ENCODE measurements around the gene IAPP.
"Not testable (repeated sequence)": the region's sequence is repeated elsewhere in the genome, so short reads cannot be mapped to it uniquely, and the experiment has no call there.

The IAPP gene

DNA sequence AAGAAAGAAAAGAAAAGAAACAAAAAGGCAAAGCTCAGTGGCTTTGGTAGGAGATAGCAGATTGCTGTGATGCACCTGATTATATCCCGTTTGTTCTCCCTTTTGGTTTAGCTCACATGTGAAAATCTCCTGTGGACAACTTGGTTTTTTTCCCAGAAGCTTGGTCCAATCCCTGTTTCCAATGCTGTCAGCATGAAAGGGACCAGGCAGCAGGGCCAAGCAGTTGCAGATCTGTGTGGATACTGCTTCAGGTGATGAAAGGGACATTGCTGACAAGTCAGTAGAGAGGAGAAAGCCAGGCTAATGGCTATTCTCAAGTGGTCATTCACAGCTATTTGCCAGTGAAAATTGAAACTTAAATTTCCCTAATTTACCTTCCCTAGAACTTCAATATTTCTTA is 19.2 kb upstream of the IAPP start:
- Mint-ChIP-seq H3K4me1 (no peaks in the 10 kb centered on the region), H3K36me3 (no peaks in the 10 kb centered on the region), H3K9me3 (no peaks in the 10 kb centered on the region), H3K27me3 (peaks cover 0 to 12% of the 10 kb centered on the region in 2 donors), H3K4me3 (no peak overlapping the region), H3K27ac (no peak overlapping the region)
- ATAC-seq (replicated peaks) = no peak
- DNase-seq = no peak

DNA sequence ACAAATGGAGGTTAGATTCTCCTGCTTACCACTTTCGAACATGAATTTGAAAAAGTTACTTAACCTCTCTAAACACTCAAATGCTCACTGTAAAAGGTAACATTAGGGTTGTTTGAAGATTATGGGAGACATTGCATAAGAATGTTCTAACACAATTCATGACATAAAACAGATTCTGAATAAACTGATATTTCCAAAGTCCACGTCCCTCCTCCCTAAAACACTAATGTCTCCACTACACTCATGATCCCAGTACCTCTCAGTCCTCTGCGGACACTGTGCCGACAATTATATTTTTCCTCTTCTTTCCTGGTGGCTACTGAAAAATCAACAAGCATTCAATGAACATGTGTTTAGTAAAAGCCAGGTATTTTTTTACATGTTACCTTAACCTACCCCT is 18.8 kb upstream of the IAPP start:
- peaks cover 0 to 12% of the 10 kb centered on the region in 2 donors for H3K27me3 Mint-ChIP-seq
- no peaks in the 10 kb centered on the region for H3K36me3 Mint-ChIP-seq
- ATAC-seq (replicated peaks) (no peak), DNase-seq (no peak)
- H3K9me3 Mint-ChIP-seq = no peaks in the 10 kb centered on the region
- H3K27ac Mint-ChIP-seq = no peak overlapping the region
- no peak overlapping the region for H3K4me3 Mint-ChIP-seq
- no peaks in the 10 kb centered on the region for H3K4me1 Mint-ChIP-seq

DNA sequence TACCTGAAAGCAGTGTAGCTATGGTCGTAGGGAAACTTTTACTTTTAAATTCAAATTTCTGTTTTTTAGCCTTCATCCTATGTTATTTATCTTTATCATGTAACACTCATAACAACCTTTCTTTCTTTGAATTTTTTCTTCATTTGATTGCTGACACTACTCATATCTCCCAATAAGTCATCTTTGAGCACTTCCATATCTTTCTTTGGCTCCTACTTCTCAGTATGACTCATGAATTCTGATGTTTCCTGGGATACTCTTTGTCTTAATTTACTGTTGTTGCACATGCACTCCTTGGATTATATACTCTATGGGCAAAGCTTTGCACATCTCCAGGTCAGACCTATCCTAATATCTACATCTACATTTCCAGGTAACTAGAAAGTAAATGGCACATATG is 18.1 kb upstream of the IAPP start:
- peaks cover 0 to 12% of the 10 kb centered on the region in 2 donors for H3K27me3 Mint-ChIP-seq
- DNase-seq (no peak), ATAC-seq (replicated peaks) (no peak)
- peaks cover 0 to 2% of the 10 kb centered on the region in 2 donors for H3K9me3 Mint-ChIP-seq
- H3K4me1 Mint-ChIP-seq = no peaks in the 10 kb centered on the region
- H3K36me3 Mint-ChIP-seq = no peaks in the 10 kb centered on the region
- H3K4me3 Mint-ChIP-seq = no peak overlapping the region
- no peak overlapping the region for H3K27ac Mint-ChIP-seq

DNA sequence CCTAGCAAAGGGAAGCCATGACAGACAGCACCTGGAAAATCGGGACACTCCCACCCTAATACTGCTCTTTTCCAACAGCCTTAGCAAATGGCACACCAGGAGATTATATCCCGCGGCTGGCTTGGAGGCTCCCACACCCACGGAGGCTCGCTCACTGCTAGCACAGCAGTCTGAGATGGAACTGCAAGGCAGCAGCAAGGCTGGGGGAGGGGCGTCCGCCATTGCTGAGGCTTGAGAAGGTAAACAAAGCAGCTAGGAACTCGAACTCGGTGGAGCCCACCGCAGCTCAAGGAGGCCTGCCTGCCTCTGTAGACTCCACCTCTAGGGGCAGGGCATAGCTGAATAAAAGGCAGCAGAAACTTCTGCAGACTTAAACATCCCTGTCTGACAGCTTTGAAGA is 12.1 kb upstream of the IAPP start:
- H3K36me3 Mint-ChIP-seq; H3K9me3 Mint-ChIP-seq; H3K4me1 Mint-ChIP-seq; H3K4me3 Mint-ChIP-seq; DNase-seq; H3K27me3 Mint-ChIP-seq; H3K27ac Mint-ChIP-seq; ATAC-seq (replicated peaks): not testable (repeated sequence)

DNA sequence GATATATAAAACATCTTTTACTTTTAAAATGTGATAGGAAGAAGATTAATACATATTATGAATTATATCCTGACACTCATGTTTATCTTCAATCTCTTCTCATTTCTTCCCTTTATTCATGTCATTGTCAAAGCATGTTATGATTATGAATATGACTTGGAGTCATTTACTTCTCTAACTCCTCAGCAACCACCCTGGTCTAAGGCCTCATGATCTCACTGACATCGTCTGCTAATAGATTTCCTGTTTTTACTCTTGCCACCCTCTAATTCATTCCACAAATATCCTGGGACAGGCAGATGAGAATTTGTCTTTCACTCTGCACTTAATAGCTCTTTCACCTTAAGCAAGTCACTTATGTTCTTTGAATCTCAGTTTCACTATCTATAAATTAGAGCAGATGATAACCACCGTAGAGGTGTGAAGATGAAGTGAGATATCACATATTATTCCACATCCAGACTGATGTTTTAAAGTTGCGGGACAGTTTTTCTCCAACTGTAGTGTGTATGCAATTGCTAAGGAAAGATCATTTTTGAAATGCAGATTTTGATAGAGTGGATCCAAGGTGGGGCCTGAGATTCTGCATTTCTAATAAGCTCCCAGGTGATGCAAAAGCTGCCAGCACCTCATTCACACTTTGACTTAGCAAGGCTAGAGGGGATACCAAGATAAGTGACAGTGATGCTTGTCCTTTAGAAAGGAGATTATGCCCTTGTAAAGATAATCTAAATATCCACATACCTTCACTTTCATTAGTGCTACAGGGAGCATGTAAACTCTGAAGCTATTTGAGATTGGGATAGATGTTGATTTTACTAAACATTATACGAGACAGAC is 3.3 kb upstream of the IAPP start:
- ATAC-seq (replicated peaks) = no peak

DNA sequence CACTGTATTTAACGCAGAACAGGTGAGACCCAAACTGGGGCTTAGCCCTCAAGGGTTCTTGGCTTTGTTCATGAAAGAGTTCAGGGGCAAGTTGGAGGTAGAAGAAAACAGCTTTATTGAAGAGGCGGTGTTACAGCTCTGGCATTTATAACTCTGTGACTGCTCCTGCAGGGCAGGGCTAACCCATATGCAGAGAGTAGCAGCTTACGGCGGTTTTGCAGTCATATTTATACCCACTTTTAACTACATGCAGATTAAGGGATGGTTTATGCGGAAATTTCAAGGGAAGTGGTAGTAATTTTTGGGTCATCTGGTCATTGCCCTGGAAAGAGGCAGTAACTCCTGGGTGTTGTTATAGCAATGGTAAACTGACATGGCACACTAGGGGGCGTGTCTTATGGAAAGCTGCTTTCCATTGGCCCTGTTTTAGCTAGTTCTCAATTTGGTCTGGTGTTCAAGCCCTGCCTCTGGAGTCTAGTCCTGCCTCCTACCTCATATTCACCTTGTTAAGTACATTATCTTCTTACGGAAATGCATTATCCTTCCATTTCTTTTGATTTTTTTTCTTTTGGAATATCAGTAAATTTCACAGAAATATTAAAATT is 1.8 kb upstream of the IAPP start:
- DNase-seq = no peak
- Mint-ChIP-seq H3K9me3 (no peaks in the 10 kb centered on the region), H3K4me1 (peaks cover 0 to 2% of the 10 kb centered on the region in 2 donors), H3K36me3 (no peaks in the 10 kb centered on the region), H3K27ac (no peak overlapping the region), H3K27me3 (no peaks in the 10 kb centered on the region), H3K4me3 (no peak overlapping the region)
- ATAC-seq (replicated peaks) = no peak

More for the DNA sequence above, 3.3 kb upstream of the IAPP start:
- Mint-ChIP-seq H3K27ac (no peak overlapping the region), H3K9me3 (peaks cover 0 to 3% of the 10 kb centered on the region in 2 donors), H3K27me3 (no peaks in the 10 kb centered on the region), H3K4me3 (no peak overlapping the region), H3K4me1 (peaks cover 0 to 2% of the 10 kb centered on the region in 2 donors), H3K36me3 (no peaks in the 10 kb centered on the region)
- no peak for DNase-seq

DNA sequence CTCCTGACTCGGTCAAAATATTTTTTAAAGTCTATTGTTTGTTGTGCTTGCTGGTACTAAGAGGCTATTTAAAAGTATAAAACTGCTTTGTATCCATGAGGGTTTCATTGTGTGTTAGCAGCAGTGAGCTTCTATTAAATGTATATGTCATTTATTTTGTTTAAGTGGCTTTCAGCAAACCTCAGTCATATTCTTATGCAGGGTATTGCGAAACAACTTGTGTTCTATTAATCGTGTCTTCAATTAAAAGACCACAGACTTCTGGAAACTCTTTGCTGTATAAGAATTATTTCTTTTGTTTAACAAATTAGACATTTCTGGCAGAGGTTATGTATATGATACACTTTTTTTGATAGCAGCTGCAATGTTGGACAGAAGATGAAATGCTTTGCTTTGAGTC is 6.5 kb downstream of the IAPP start:
- Mint-ChIP-seq H3K9me3 (no peaks in the 10 kb centered on the region), H3K4me1 (no peaks in the 10 kb centered on the region), H3K4me3 (no peak overlapping the region), H3K36me3 (no peaks in the 10 kb centered on the region), H3K27me3 (no peaks in the 10 kb centered on the region), H3K27ac (no peak overlapping the region)
- ATAC-seq (replicated peaks) = no peak
- no peak for DNase-seq

DNA sequence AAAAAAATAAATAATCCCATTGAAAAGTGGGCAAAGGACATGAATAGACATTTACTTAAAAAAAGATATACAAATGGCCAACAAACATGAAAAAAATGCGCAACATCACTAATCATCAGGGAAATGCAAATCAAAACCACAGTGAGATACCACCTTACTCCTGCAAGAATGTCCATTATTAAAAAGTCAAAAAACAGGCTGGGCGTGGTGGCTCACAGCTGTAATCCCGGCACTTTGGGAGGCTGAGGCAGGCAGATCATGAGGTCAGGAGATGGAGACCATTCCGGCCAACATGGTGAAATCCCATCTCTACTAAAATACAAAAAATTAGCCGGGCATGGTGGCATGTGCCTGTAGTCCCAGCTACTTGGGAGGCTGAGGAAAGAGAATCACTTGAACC is 8.6 kb downstream of the IAPP start:
- H3K27me3 Mint-ChIP-seq; DNase-seq; H3K4me3 Mint-ChIP-seq; H3K4me1 Mint-ChIP-seq; H3K36me3 Mint-ChIP-seq; H3K27ac Mint-ChIP-seq; ATAC-seq (replicated peaks); H3K9me3 Mint-ChIP-seq: not testable (repeated sequence)

DNA sequence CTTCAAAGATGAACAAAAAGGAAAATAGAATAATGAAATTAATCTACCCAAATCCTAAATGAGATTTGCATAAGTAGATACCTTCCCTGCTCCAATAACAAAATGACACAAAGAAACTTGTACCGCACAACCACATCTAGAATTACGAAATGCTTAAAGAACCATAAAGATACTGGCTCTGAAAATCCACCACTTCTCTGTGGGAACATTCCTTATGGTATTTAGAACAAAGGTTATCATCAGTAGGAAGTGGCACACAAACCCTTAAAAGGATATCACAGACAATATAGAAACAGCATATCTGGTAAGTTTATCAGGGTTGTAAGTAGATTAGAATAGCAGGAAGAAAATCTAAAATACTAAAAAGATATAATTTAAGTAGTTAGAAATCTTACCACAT is 11.6 kb downstream of the IAPP start:
- ATAC-seq (replicated peaks) (no peak), DNase-seq (no peak)
- H3K27me3 Mint-ChIP-seq = peaks cover 0 to 6% of the 10 kb centered on the region in 2 donors
- no peak overlapping the region for H3K4me3 Mint-ChIP-seq
- no peaks in the 10 kb centered on the region for H3K9me3 Mint-ChIP-seq
- H3K36me3 Mint-ChIP-seq = no peaks in the 10 kb centered on the region
- no peak overlapping the region for H3K27ac Mint-ChIP-seq
- H3K4me1 Mint-ChIP-seq = no peaks in the 10 kb centered on the region

DNA sequence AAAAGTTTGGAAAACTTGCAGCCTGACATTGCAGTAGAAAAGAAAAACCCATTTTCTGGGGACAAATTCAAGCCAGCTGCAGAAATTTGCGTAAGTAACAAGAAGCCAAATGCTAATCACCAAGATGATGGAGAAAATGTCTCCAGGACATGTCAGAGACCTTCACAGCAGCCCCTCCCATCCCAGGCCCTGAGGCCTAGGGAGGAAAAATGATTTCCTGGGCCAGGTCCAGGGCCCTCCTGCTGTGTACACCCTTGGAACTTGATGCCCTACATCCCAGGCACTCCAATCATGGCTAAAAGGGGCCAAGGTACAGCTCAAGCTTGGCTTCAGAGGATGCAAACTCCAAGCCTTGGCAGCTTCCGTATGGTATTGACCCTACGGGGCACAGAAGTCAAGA is 14.5 kb downstream of the IAPP start:
- no peak for ATAC-seq (replicated peaks)
- Mint-ChIP-seq H3K27me3 (peaks cover 6 to 13% of the 10 kb centered on the region in 2 donors), H3K27ac (no peak overlapping the region), H3K9me3 (no peaks in the 10 kb centered on the region), H3K4me1 (no peaks in the 10 kb centered on the region), H3K4me3 (no peak overlapping the region), H3K36me3 (no peaks in the 10 kb centered on the region)
- DNase-seq = no peak

DNA sequence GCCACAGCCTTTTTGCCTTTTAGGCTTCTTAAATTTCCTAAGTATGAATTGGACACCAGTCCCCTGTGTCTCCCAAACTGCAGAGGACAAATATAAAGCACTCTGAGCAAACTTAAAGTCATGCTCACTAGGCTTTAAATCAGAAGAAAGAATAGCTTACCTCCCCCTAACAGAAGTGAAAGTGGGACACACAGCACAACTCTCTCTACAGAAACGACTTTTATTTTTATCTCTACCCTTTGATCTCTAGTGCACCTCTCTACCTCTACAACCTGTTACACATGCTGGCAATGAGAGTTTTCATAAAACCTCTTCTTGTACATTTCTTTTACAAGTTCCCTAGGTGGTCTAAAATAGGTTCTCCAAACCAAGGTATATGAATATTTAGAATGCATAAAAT is 19.7 kb downstream of the IAPP start:
- DNase-seq (no peak), ATAC-seq (replicated peaks) (no peak)
- Mint-ChIP-seq H3K27ac (no peak overlapping the region), H3K4me1 (peaks cover 0 to 5% of the 10 kb centered on the region in 2 donors), H3K27me3 (peaks cover 6 to 23% of the 10 kb centered on the region in 2 donors), H3K9me3 (no peaks in the 10 kb centered on the region), H3K36me3 (no peaks in the 10 kb centered on the region), H3K4me3 (no peak overlapping the region)

DNA sequence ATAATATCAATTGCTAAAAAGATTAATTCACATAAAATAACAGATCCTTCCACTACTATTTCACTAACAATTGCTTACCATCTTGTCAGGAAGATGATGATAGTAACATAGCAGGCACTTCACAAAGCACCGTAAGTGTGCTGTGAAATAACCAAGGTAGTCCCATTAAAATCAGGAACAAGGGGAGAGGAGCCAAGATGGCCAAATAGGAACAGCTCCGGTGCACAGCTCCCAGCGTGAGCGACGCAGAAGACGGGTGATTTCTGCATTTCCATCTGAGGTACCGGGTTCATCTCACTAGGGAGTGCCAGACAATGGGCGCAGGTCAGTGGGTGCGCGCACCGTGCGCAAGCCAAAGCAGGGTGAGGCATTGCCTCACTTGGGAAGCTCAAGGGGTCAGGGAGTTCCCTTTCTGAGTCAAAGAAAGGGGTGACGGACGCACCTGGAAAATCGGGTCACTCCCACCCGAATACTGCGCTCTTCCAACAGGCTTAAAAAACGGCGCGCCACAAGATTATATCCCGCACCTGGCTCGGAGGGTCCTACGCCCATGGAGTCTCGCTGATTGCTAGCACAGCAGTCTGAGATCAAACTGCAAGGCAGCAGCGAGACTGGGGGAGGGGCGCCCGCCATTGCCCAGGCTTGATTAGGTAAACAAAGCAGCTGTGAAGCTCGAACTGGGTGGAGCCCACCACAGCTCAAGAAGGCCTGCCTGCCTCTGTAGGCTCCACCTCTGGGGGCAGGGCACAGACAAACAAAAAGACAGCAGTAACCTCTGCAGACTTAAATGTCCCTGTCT is 22.3 kb downstream of the IAPP start:
- not testable (repeated sequence) for ATAC-seq (replicated peaks); H3K36me3 Mint-ChIP-seq; H3K4me3 Mint-ChIP-seq; H3K9me3 Mint-ChIP-seq; H3K4me1 Mint-ChIP-seq; H3K27ac Mint-ChIP-seq; DNase-seq
- H3K27me3 Mint-ChIP-seq = peaks cover 6 to 16% of the 10 kb centered on the region in 2 donors

DNA sequence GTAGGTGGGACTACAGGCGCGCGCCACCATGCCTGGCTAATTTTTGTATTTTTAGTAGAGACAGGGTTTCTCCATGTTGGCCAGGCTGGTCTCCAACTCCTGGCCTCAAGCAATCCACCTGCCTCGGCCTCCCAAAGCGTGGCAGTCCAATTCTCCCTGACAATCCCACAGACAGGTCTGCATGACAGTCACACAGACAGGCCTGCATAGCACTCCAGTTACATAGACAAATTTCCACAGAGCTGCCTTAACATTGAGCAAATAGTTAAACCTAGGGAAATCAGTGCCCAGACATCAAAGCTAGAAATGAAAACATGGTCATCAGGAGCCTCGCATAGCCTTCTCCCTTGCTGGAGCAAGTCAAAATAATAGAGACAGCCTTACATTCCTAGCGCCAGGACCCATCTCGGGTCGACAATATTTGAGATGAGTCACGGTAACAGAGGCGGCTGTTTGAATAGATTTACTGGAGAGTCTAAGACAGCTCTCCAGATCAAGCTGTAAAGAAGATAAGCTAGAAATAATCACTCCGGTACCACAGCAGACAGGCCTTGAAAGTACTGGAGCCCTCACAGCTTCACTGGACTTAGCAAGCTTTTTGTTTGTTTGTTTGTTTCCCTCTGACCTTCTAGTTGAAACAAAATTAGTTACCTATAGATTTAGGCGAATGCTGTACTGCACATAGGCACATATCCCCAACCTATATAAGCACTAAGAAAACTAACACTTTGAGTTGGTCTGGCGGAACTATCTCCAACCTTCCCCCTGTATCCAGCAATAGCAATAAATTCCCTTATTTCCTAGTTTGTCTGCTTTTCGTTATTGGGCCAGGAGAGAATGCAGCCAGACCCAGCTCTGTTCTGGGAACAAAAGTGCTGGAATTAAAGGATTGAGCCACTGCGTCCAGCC is 40.9 kb downstream of the IAPP start:
- no peak overlapping the region for H3K27ac Mint-ChIP-seq
- H3K27me3 Mint-ChIP-seq = peaks cover 22 to 23% of the 10 kb centered on the region in 2 donors

More for the DNA sequence above, 40.9 kb downstream of the IAPP start:
- Mint-ChIP-seq H3K36me3 (no peaks in the 10 kb centered on the region), H3K4me1 (no peaks in the 10 kb centered on the region), H3K4me3 (no peak overlapping the region), H3K9me3 (no peaks in the 10 kb centered on the region)
- DNase-seq (no peak), ATAC-seq (replicated peaks) (no peak)
